Stimulated activated naive B cell treated with anti-CD40 and anti-IgM and Interleukin-4, amounts not matched to agents 10 μg/mL and 1 μg/mL and 100 μg/mL, for 72 hours (primary cell): Measurements from ENCODE around the gene CORO7.

ENCODE experiments used
- ATAC-seq, 2 donors: fragments of 150-1000 bp; cut with Tn5 transposase; replicated peaks; 2 replicates each; pipeline ENCODE4 v1.10.0; 2021; ENCODE audit warnings: moderate library complexity in 1 of 2
- DNase-seq: peaks from one replicate; pipeline ENCODE4 v3.0.0; 2021
- H3K27ac Mint-ChIP-seq: one replicate; pipeline ENCODE4 v1.8.0; 2022; ENCODE audit warnings: mild to moderate bottlenecking, mixed read lengths
- H3K27me3 Mint-ChIP-seq, 2 donors: one replicate each; pipeline ENCODE4 v1.8.0; 2022; ENCODE audit warnings: mixed read lengths in 2 of 2
- H3K36me3 Mint-ChIP-seq, 2 donors: one replicate each; pipeline ENCODE4 v1.8.0; 2022; ENCODE audit warnings: mixed read lengths in 2 of 2, mild to moderate bottlenecking in 1 of 2
- H3K4me1 Mint-ChIP-seq, 2 donors: one replicate each; pipeline ENCODE4 v1.8.0; 2022; ENCODE audit warnings: mixed read lengths in 2 of 2, mild to moderate bottlenecking in 1 of 2
- H3K4me3 Mint-ChIP-seq, 2 donors: one replicate each; pipeline ENCODE4 v1.8.0; 2022; ENCODE audit warnings: mild to moderate bottlenecking in 2 of 2, mixed read lengths in 2 of 2, moderate library complexity in 1 of 2
- H3K9me3 Mint-ChIP-seq, 2 donors: one replicate each; pipeline ENCODE4 v1.8.0; 2022; ENCODE audit warnings: mixed read lengths in 2 of 2, mild to moderate bottlenecking in 1 of 2

CORO7 gene

GRCh38 chr16:4386951-4387565, 29.3 kb downstream of the CORO7 start:
- ATAC-seq, result no peak
- DNase-seq, result no peak
- no peaks in the 10 kb centered on the region for H3K4me1 Mint-ChIP-seq
- H3K27me3 Mint-ChIP-seq, result no peaks in the 10 kb centered on the region
- H3K27ac Mint-ChIP-seq, result no peak overlapping the region
- no peak overlapping the region for H3K4me3 Mint-ChIP-seq
- peaks cover 34 to 43% of the 10 kb centered on the region in 2 donors for H3K36me3 Mint-ChIP-seq
- no peaks in the 10 kb centered on the region for H3K9me3 Mint-ChIP-seq

GRCh38 chr16:4386451-4386805, 30.0 kb downstream of the CORO7 start:
- Mint-ChIP-seq H3K9me3 (no peaks in the 10 kb centered on the region), H3K4me3 (no peak overlapping the region), H3K36me3 (peaks cover 37 to 45% of the 10 kb centered on the region in 2 donors), H3K4me1 (no peaks in the 10 kb centered on the region), H3K27me3 (no peaks in the 10 kb centered on the region), H3K27ac (no peak overlapping the region)
- no peak for DNase-seq
- no peak for ATAC-seq

- Mint-ChIP-seq H3K27ac (no peak overlapping the region), H3K9me3 (no peaks in the 10 kb centered on the region), H3K36me3 (peaks cover 35 to 43% of the 10 kb centered on the region in 2 donors), H3K27me3 (no peaks in the 10 kb centered on the region), H3K4me1 (no peaks in the 10 kb centered on the region), H3K4me3 (no peak overlapping the region)
- no peak for ATAC-seq
- DNase-seq, result no peak
Observed at GRCh38 chr16:4385789-4386450, 30.5 kb downstream of the CORO7 start.

GRCh38 chr16:4385066-4385788, 31.2 kb downstream of the CORO7 start:
- no peak for ATAC-seq
- DNase-seq, result no peak
- H3K9me3 Mint-ChIP-seq, result no peaks in the 10 kb centered on the region
- H3K36me3 Mint-ChIP-seq, result peaks cover 38 to 44% of the 10 kb centered on the region in 2 donors
- no peaks in the 10 kb centered on the region for H3K4me1 Mint-ChIP-seq
- no peak overlapping the region for H3K27ac Mint-ChIP-seq
- H3K4me3 Mint-ChIP-seq, result no peak overlapping the region
- no peaks in the 10 kb centered on the region for H3K27me3 Mint-ChIP-seq

- no peak for DNase-seq
- ATAC-seq, result no peak
- H3K27ac Mint-ChIP-seq, result no peak overlapping the region
- peaks cover 32 to 40% of the 10 kb centered on the region in 2 donors for H3K36me3 Mint-ChIP-seq
- H3K4me1 Mint-ChIP-seq, result no peaks in the 10 kb centered on the region
- no peaks in the 10 kb centered on the region for H3K27me3 Mint-ChIP-seq
- H3K9me3 Mint-ChIP-seq, result no peaks in the 10 kb centered on the region
- H3K4me3 Mint-ChIP-seq, result no peak overlapping the region
Observed at GRCh38 chr16:4384509-4384942, 31.9 kb downstream of the CORO7 start.

- no peaks in the 10 kb centered on the region for H3K4me1 Mint-ChIP-seq
- no peaks in the 10 kb centered on the region for H3K9me3 Mint-ChIP-seq
- H3K27me3 Mint-ChIP-seq, result no peaks in the 10 kb centered on the region
- no peak overlapping the region for H3K4me3 Mint-ChIP-seq
- no peak overlapping the region for H3K27ac Mint-ChIP-seq
- H3K36me3 Mint-ChIP-seq, result peaks cover 30 to 40% of the 10 kb centered on the region in 2 donors
- ATAC-seq (no peak), DNase-seq (no peak)
Observed at GRCh38 chr16:4383591-4384444, 32.6 kb downstream of the CORO7 start.

GRCh38 chr16:4382795-4383357, 33.5 kb downstream of the CORO7 start:
- Mint-ChIP-seq H3K27ac (peak overlapping the region; percentile 31), H3K4me1 (no peaks in the 10 kb centered on the region), H3K36me3 (peaks cover 36 to 43% of the 10 kb centered on the region in 2 donors), H3K9me3 (no peaks in the 10 kb centered on the region), H3K27me3 (no peaks in the 10 kb centered on the region), H3K4me3 (no peak overlapping the region)
- ATAC-seq, result no peak
- no peak for DNase-seq

- Mint-ChIP-seq H3K4me1 (no peaks in the 10 kb centered on the region), H3K27ac (peak overlapping the region; percentile 65), H3K36me3 (peaks cover 35 to 43% of the 10 kb centered on the region in 2 donors), H3K4me3 (no peak overlapping the region), H3K27me3 (no peaks in the 10 kb centered on the region), H3K9me3 (no peaks in the 10 kb centered on the region)
- ATAC-seq (no peak), DNase-seq (no peak)
Observed at GRCh38 chr16:4381935-4382794, 34.2 kb downstream of the CORO7 start.

- H3K27ac Mint-ChIP-seq, result no peak overlapping the region
- no peaks in the 10 kb centered on the region for H3K27me3 Mint-ChIP-seq
- peaks cover 34 to 36% of the 10 kb centered on the region in 2 donors for H3K36me3 Mint-ChIP-seq
- H3K4me3 Mint-ChIP-seq, result no peak overlapping the region
- H3K9me3 Mint-ChIP-seq, result no peaks in the 10 kb centered on the region
- DNase-seq, result no peak
- H3K4me1 Mint-ChIP-seq, result no peaks in the 10 kb centered on the region
- no peak for ATAC-seq
Observed at GRCh38 chr16:4381072-4381934, 35.1 kb downstream of the CORO7 start.

GRCh38 chr16:4380119-4381063, 36.0 kb downstream of the CORO7 start:
- DNase-seq (no peak), ATAC-seq (no peak)
- Mint-ChIP-seq H3K27ac (no peak overlapping the region), H3K27me3 (no peaks in the 10 kb centered on the region), H3K36me3 (peaks cover 30 to 34% of the 10 kb centered on the region in 2 donors), H3K4me3 (no peak overlapping the region), H3K4me1 (no peaks in the 10 kb centered on the region), H3K9me3 (no peaks in the 10 kb centered on the region)

- DNase-seq (no peak), ATAC-seq (no peak)
- no peaks in the 10 kb centered on the region for H3K27me3 Mint-ChIP-seq
- H3K27ac Mint-ChIP-seq, result peak overlapping the region; percentile 31
- peaks cover 0 to 1% of the 10 kb centered on the region in 2 donors for H3K4me1 Mint-ChIP-seq
- H3K4me3 Mint-ChIP-seq, result no peak overlapping the region
- H3K9me3 Mint-ChIP-seq, result no peaks in the 10 kb centered on the region
- peaks cover 29 to 31% of the 10 kb centered on the region in 2 donors for H3K36me3 Mint-ChIP-seq
Observed at GRCh38 chr16:4378999-4379690, 37.3 kb downstream of the CORO7 start.
